Transverse colon (tissue), 4 donors: ENCODE results near the gene CADPS.

Source experiments
- EP300 ChIP-seq: sonication (generic); formaldehyde crosslinking; IDR thresholded peaks from one replicate; pipeline ENCODE4 v1.6.1; 2017; ENCODE audit warnings: antibody characterized with exemption, low read depth
- POLR2A ChIP-seq: fragments of 450-650 bp; IDR thresholded peaks from one replicate; pipeline ENCODE4 v1.6.1; 2016; ENCODE audit warnings: antibody characterized with exemption, mild to moderate bottlenecking, moderate library complexity
- POLR2AphosphoS5 ChIP-seq, 3 donors: sonication (generic); formaldehyde crosslinking; IDR thresholded peaks; one replicate each; pipeline ENCODE4 v1.6.1; 2016; ENCODE audit warnings: antibody characterized with exemption in 3 of 3
- TF ChIP-seq, protein P1 (sequence below), 5 experiments: fragments of 200-600 bp in 3 of 5; fragments of 450-650 bp in 2 of 5; sonication (generic) in 3 of 5; IDR thresholded peaks; 1 replicate in 2 of 5; 2 replicates in 3 of 5; pipeline ENCODE4 v1.5.1; 2016 to 2017; ENCODE audit warnings: antibody characterized with exemption in 5 of 5, inconsistent platforms in 3 of 5, mild to moderate bottlenecking in 2 of 5, moderate library complexity in 1 of 5

GRCh38 chr3:62600033-62600432 is 275.2 kb downstream of the CADPS start:
- TF ChIP-seq, protein P1, sequence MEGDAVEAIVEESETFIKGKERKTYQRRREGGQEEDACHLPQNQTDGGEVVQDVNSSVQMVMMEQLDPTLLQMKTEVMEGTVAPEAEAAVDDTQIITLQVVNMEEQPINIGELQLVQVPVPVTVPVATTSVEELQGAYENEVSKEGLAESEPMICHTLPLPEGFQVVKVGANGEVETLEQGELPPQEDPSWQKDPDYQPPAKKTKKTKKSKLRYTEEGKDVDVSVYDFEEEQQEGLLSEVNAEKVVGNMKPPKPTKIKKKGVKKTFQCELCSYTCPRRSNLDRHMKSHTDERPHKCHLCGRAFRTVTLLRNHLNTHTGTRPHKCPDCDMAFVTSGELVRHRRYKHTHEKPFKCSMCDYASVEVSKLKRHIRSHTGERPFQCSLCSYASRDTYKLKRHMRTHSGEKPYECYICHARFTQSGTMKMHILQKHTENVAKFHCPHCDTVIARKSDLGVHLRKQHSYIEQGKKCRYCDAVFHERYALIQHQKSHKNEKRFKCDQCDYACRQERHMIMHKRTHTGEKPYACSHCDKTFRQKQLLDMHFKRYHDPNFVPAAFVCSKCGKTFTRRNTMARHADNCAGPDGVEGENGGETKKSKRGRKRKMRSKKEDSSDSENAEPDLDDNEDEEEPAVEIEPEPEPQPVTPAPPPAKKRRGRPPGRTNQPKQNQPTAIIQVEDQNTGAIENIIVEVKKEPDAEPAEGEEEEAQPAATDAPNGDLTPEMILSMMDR (IDR thresholded peaks at IDR 0.05) = no peak
- TF ChIP-seq POLR2A (no peak), POLR2AphosphoS5 (IDR thresholded peaks at IDR 0.05) (no peak), EP300 (no peak)
